GM13977 (cell line): ENCODE measurements around the gene STMN1.

Experiments
- DNase-seq: peaks from one replicate; pipeline ENCODE4 v3.0.0; 2012; ENCODE audit warnings: low spot score
- CTCF ChIP-seq: IDR thresholded peaks from 2 replicates; pipeline ENCODE4 v1.5.1; 2012; ENCODE audit warnings: mild to moderate bottlenecking, control low read depth; ENCODE audit not compliant: insufficient read depth; ENCODE audit errors: extremely low read depth, missing control alignments
- in situ Hi-C: fragments of 300-500 bp; cut with MboI; formaldehyde crosslinking; loops from one replicate; pipeline ENCODE4 v1.12.0; 2022; ENCODE audit warnings: low sequenced_read_pairs, low pct_unique_long_range_greater_than_20kb, mixed read lengths, inconsistent platforms; ENCODE audit not compliant: unreplicated experiment

Gene STMN1

GRCh38 chr1:25903986-25904385 is 2.2 kb downstream of the STMN1 start:
- in situ Hi-C loops: no loop called here
- no peak for DNase-seq
- TF ChIP-seq CTCF: no peak

- in situ Hi-C loops: no loop called here
- no peak for DNase-seq
- no peak for TF ChIP-seq CTCF
Observed at GRCh38 chr1:25902462-25902861, 3.8 kb downstream of the STMN1 start.

- no peak for DNase-seq
- in situ Hi-C loops: no loop called here
- TF ChIP-seq CTCF: no peak
Observed at GRCh38 chr1:25900219-25900618, 6.0 kb downstream of the STMN1 start.

- no peak for TF ChIP-seq CTCF
- no peak for DNase-seq
- in situ Hi-C loops: loop anchor here (10.0 kb wide), 1 partner anchor 95 kb away; the partner anchor contains the start of gene PAFAH2
Observed at GRCh38 chr1:25899792-25900191, 6.4 kb downstream of the STMN1 start.

GRCh38 chr1:25898223-25899015 is 7.8 kb downstream of the STMN1 start:
- in situ Hi-C loops: loop anchor here (10.0 kb wide), 1 partner anchor 96 kb away; the partner anchor contains the start of gene PAFAH2
- no peak for TF ChIP-seq CTCF

GRCh38 chr1:25897754-25898153 is 8.5 kb downstream of the STMN1 start:
- in situ Hi-C loops: loop anchor here (10.0 kb wide), 1 partner anchor 97 kb away; the partner anchor contains the start of gene PAFAH2
- no peak for TF ChIP-seq CTCF
- DNase-seq: no peak

More at GRCh38 chr1:25898223-25899015, 7.8 kb downstream of the STMN1 start:
- DNase-seq: no peak

- no peak for DNase-seq
- no peak for TF ChIP-seq CTCF
- in situ Hi-C loops: loop anchor here (10.0 kb wide), 1 partner anchor 99 kb away; the partner anchor contains the start of gene PAFAH2
Observed at GRCh38 chr1:25896266-25896665, 10.0 kb downstream of the STMN1 start.
